Kidney epithelial cell (primary cell): ENCODE results near the gene TMEM272. TPM values are rescaled to one million over a fixed set of nuclear protein-coding genes. Genes with fewer than 3 reads are reported as not detected.

Source experiments
- DNase-seq: peaks from one replicate; pipeline ENCODE4 v3.0.0-alpha.2; 2010; ENCODE audit warnings: low read depth
- H3K27me3 ChIP-seq: 2 replicates; pipeline ENCODE4 v1.6.0; 2011; ENCODE audit warnings: low read length; ENCODE audit not compliant: control insufficient read depth, insufficient read depth
- H3K36me3 ChIP-seq: 2 replicates; pipeline ENCODE4 v1.5.1; 2011; ENCODE audit warnings: low read length; ENCODE audit not compliant: control insufficient read depth, insufficient read depth
- H3K4me3 ChIP-seq: 2 replicates; pipeline ENCODE4 v1.5.1; 2011; ENCODE audit warnings: low read depth, mild to moderate bottlenecking, control low read depth, low read length
- total RNA-seq: library from RNA; depleted of rRNA; stranded (reverse); fragments of >200 nt; gene quantifications from 2 replicates; pipeline ENCODE4 v1.2.3, GENCODE V29; 2015
- TF ChIP-seq, protein P1 (sequence below): IDR thresholded peaks from 2 replicates; pipeline ENCODE4 v1.5.1; 2011; ENCODE audit warnings: mild to moderate bottlenecking, moderate library complexity, low read length, control low read depth, inconsistent platforms; ENCODE audit not compliant: insufficient read depth, poor library complexity, severe bottlenecking

The TMEM272 gene
- total RNA-seq, 1 donor from 2014 or later, result not detected

DNA sequence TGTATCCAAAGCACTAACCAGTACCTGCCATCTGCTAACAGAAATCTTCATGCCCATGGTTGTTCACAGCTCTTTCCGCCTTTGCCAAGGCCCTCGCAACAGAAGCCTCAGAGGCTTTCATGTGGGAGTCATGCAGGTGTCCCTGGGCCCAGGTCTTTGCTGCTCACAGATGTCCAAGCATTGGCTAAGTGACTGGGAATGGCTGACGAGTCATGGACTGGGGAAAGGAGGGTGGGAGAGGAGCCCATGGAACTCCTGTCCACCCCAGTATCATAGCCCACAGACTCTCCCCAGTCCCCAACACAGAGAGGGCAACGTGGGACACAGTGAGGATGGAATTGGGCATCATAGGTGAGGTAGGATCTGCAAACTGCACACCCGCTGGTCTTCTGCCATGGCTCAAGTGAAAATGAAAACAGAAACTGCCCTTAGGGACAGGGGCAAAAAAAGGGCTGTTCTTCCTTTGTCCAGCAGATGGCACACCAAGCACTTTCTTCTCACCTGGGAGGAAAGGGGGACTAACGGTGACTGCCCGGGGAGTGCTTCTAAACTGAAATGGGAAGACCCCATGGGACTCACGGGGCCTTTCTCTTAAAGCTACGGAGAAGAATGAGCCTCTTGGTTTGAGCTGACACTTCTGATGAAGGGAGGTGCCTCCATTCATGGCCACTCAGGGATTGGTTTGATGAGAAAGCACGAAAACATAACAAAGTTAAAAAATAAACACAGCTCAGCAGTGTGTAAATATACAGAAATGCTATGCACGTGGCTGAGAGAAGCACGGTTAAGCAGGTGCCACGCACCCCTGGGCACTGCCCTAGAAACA, 29.9 kb downstream of the TMEM272 start:
- TF ChIP-seq, protein P1, sequence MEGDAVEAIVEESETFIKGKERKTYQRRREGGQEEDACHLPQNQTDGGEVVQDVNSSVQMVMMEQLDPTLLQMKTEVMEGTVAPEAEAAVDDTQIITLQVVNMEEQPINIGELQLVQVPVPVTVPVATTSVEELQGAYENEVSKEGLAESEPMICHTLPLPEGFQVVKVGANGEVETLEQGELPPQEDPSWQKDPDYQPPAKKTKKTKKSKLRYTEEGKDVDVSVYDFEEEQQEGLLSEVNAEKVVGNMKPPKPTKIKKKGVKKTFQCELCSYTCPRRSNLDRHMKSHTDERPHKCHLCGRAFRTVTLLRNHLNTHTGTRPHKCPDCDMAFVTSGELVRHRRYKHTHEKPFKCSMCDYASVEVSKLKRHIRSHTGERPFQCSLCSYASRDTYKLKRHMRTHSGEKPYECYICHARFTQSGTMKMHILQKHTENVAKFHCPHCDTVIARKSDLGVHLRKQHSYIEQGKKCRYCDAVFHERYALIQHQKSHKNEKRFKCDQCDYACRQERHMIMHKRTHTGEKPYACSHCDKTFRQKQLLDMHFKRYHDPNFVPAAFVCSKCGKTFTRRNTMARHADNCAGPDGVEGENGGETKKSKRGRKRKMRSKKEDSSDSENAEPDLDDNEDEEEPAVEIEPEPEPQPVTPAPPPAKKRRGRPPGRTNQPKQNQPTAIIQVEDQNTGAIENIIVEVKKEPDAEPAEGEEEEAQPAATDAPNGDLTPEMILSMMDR, result peak; percentile 83
- H3K4me3 ChIP-seq, result peak overlapping the region; percentile 4
- DNase-seq, result no peak
- no peaks in the 10 kb centered on the region for H3K36me3 ChIP-seq
- peaks cover 29% of the 10 kb centered on the region for H3K27me3 ChIP-seq

DNA sequence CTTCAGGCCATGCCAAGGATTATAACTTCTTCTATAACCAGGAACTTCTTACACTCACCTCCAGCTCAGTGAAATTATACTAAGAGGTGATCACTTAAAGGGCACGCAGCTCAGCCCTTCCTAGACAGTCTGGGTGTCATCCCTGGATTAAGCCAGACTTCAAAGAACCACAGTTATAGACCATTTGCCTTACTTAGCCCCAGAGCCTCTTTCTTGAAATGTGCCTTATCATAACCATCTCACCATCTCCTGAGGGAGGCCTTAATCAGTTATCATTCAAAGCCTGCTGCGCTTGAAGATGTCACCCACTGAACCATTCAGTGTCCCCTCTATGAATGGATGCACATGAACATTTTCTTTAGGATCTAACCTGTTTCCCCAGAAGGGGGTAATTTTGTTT, 30.9 kb downstream of the TMEM272 start:
- peaks cover 24% of the 10 kb centered on the region for H3K27me3 ChIP-seq
- no peak overlapping the region for H3K4me3 ChIP-seq
- no peaks in the 10 kb centered on the region for H3K36me3 ChIP-seq
- TF ChIP-seq, protein P1, result no peak
- DNase-seq, result no peak

DNA sequence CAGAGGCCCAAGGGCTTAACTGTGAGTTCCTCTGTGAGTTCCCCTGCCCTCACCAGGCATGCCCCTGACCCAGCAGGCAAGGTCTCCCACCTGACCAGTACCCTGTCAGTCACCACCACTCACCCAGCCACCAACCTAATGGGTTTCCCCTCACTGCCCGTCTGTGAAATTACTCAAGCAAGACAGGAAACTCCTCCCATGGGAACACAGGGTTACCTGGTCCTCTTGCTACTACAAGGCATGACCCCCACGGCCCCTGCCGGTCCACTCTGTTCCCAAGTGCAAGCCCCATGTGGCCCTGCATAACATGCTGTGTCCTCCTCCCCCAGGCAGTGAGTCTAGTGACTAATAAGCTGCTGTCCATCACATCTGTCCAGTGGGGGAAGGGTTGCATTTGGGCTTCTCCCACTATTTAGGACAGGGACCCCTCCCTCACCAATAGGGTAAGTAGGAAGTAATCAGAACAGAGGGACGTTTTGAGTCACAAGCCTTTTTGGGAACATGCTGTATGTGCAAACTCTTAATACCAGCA, 33.0 kb downstream of the TMEM272 start:
- TF ChIP-seq, protein P1, result no peak
- peaks cover 13% of the 10 kb centered on the region for H3K27me3 ChIP-seq

DNA sequence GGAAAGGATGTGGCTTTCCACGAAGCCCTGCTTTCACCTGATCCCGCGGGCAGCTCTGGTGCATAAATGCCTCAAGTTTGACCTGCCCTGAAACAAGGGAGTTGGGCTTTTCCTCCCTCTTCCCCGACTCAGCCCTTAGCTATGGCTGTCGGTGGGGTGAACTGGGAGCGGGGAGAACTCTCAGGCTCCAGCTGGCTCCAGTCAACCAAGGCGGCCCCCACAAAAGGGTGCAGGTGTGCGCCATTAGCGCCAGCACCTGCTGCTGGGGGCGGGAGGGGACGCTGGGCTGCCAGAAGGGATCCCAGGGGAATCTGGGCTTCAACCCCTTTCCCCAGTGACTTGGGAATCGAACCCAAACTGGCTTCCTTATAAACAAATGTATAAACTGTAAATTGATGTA, 33.9 kb downstream of the TMEM272 start:
- Histone ChIP-seq H3K27me3 (peaks cover 8% of the 10 kb centered on the region), H3K4me3 (no peak overlapping the region), H3K36me3 (no peaks in the 10 kb centered on the region)
- TF ChIP-seq, protein P1, result no peak
- DNase-seq, result no peak

More for the DNA sequence above, 33.0 kb downstream of the TMEM272 start:
- H3K4me3 ChIP-seq, result no peak overlapping the region
- DNase-seq, result no peak
- H3K36me3 ChIP-seq, result no peaks in the 10 kb centered on the region

DNA sequence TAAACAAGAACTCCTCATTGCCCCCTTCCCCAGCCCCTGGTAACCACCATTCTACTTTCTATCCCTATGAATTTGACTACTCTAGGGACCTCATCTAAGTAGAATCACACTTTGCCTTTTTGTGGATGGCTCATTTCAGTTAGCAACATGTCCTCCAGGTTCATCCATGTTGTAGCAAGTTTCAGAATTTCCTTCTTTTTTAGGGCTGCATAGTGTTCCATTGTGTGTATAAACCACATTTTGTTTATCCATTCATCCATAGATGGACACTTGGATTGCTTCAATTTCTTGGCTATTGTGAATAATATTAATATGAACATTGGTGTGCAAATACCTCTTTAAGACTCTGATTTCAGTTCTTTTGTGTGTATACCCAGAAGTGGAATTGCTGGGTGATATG, 36.2 kb downstream of the TMEM272 start:
- Histone ChIP-seq H3K4me3 (no peak overlapping the region), H3K27me3 (no peaks in the 10 kb centered on the region), H3K36me3 (no peaks in the 10 kb centered on the region)
- no peak for DNase-seq
- TF ChIP-seq, protein P1, result no peak
